ENCODE data around the gene PTPN13. TPM values are rescaled to one million over a fixed set of nuclear protein-coding genes. Genes with fewer than 3 reads are reported as not detected.

The PTPN13 gene
- total and polyA plus RNA-seq, 12 donors, result 3.9 to 22.3 (median 14.9) TPM

DNA sequence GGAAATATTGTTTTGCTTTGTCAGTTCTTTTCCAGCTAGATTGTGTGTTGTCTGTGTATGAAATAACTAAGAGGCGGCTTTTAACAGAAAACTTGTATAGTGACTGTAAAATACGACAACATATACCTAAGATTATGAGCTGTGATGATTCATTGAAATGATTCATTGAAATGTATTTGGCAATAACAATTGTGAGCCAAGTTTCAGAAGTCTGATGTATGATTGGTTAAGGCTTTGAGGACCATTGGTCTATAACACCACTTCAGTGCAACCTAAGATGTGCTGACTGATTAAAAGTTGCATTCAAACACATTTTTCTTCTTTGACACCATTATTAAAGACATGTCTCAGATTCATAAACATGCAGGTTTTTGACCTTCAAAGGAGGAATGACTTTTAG is 76.6 kb downstream of the PTPN13 start:
- Histone ChIP-seq H3K27me3 (no peaks in the 10 kb centered on the region), H3K4me3 (no peak overlapping the region), H3K9me3 (replicated peaks in 1 of 3) (no peaks in the 10 kb centered on the region), H3K36me3 (replicated peaks in 1 of 2) (no peaks in the 10 kb centered on the region), H3K4me1 (replicated peaks in 1 of 2) (no peaks in the 10 kb centered on the region), H3K27ac (no peak overlapping the region)
- no peak for DNase-seq
- intact Hi-C loops (cut with DNase I), result no loop called here
- WGBS, 4 donors, result 63 to 74% (median 68%) methylated on average over 2 of the region's 2 CpGs
- no peak for TF ChIP-seq POLR2A (IDR thresholded peaks at IDR 0.05)
- TF ChIP-seq, protein P1, sequence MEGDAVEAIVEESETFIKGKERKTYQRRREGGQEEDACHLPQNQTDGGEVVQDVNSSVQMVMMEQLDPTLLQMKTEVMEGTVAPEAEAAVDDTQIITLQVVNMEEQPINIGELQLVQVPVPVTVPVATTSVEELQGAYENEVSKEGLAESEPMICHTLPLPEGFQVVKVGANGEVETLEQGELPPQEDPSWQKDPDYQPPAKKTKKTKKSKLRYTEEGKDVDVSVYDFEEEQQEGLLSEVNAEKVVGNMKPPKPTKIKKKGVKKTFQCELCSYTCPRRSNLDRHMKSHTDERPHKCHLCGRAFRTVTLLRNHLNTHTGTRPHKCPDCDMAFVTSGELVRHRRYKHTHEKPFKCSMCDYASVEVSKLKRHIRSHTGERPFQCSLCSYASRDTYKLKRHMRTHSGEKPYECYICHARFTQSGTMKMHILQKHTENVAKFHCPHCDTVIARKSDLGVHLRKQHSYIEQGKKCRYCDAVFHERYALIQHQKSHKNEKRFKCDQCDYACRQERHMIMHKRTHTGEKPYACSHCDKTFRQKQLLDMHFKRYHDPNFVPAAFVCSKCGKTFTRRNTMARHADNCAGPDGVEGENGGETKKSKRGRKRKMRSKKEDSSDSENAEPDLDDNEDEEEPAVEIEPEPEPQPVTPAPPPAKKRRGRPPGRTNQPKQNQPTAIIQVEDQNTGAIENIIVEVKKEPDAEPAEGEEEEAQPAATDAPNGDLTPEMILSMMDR (IDR thresholded peaks at IDR 0.05), result no peak

- no peak overlapping the region for H3K4me3 ChIP-seq
- DNase-seq, result no peak
- H3K9me3 ChIP-seq (replicated peaks in 1 of 3), result no peaks in the 10 kb centered on the region
- TF ChIP-seq, protein P1 (IDR thresholded peaks at IDR 0.05), result no peak
- TF ChIP-seq POLR2A (IDR thresholded peaks at IDR 0.05), result no peak
- 86 to 93% (median 92%) methylated on average over 1 of the region's 1 CpG for WGBS, 4 donors
- H3K27me3 ChIP-seq, result no peaks in the 10 kb centered on the region
- H3K36me3 ChIP-seq (replicated peaks in 1 of 2), result no peaks in the 10 kb centered on the region
- intact Hi-C loops (cut with DNase I), result no loop called here
- H3K4me1 ChIP-seq (replicated peaks in 1 of 2), result no peaks in the 10 kb centered on the region
- no peak overlapping the region for H3K27ac ChIP-seq
Observed at GRCh38 chr4:86675548-86675947, 81.4 kb downstream of the PTPN13 start.

GRCh38 chr4:86678796-86679195 is 84.7 kb downstream of the PTPN13 start:
- Histone ChIP-seq H3K27ac (no peak overlapping the region), H3K4me3 (no peak overlapping the region), H3K4me1 (replicated peaks in 1 of 2) (no peaks in the 10 kb centered on the region), H3K36me3 (replicated peaks in 1 of 2) (no peaks in the 10 kb centered on the region), H3K9me3 (replicated peaks in 1 of 3) (no peaks in the 10 kb centered on the region), H3K27me3 (no peaks in the 10 kb centered on the region)
- 47 to 54% (median 48%) methylated on average over 2 of the region's 2 CpGs for WGBS, 4 donors
- DNase-seq, result no peak
- intact Hi-C loops (cut with DNase I), result no loop called here
- TF ChIP-seq, protein P1 (IDR thresholded peaks at IDR 0.05), result no peak
- TF ChIP-seq POLR2A (IDR thresholded peaks at IDR 0.05), result no peak

DNA sequence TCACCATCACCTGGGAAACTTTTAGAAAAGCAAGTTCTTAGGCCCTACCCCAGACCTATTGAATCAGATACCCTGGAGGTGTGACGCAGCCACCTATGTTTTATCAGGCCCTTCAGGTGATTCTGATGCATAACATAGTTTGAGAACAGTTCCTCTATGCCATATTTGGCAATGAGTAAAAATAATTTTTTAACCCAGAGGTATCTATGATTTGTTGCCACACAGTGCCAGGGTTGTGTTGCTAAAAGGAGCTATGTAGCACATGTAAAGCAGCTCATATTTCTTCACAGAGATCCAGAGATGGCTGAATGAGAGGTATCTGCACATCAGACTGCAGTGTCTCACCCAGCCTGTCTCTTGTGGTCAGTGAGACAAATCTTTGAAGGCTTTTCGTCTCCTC is 85.3 kb downstream of the PTPN13 start:
- DNase-seq, result no peak
- no peak for TF ChIP-seq POLR2A (IDR thresholded peaks at IDR 0.05)
- TF ChIP-seq, protein P1 (IDR thresholded peaks at IDR 0.05), result no peak
- intact Hi-C loops (cut with DNase I), result no loop called here
- 90 to 98% (median 96%) methylated on average over 2 of the region's 2 CpGs for WGBS, 4 donors
- H3K4me3 ChIP-seq, result no peak overlapping the region
- no peaks in the 10 kb centered on the region for H3K9me3 ChIP-seq (replicated peaks in 1 of 3)
- no peak overlapping the region for H3K27ac ChIP-seq
- no peaks in the 10 kb centered on the region for H3K36me3 ChIP-seq (replicated peaks in 1 of 2)
- H3K27me3 ChIP-seq, result no peaks in the 10 kb centered on the region
- no peaks in the 10 kb centered on the region for H3K4me1 ChIP-seq (replicated peaks in 1 of 2)
